ENCODE data around the gene RARA.

The RARA gene

GRCh38 chr17:40347319-40348135 is 38.5 kb downstream of the RARA start:
- no peak for DNase-seq

- no peak for DNase-seq
These were observed 39.1 kb downstream of the RARA start for GRCh38 chr17:40348136-40348504.

GRCh38 chr17:40348562-40349476 is 39.8 kb downstream of the RARA start:
- no peak for DNase-seq

GRCh38 chr17:40349477-40349894 is 40.5 kb downstream of the RARA start:
- no peak for DNase-seq

- no peak for DNase-seq
These were observed 41.1 kb downstream of the RARA start for GRCh38 chr17:40349895-40350688.

- no peak for DNase-seq
These were observed 41.8 kb downstream of the RARA start for GRCh38 chr17:40350689-40351358.

GRCh38 chr17:40351359-40352236 is 42.6 kb downstream of the RARA start:
- DNase-seq: no peak

GRCh38 chr17:40352237-40352778 is 43.3 kb downstream of the RARA start:
- DNase-seq: no peak

GRCh38 chr17:40352779-40353394 is 43.9 kb downstream of the RARA start:
- DNase-seq: no peak

GRCh38 chr17:40354221-40355122 is 45.5 kb downstream of the RARA start:
- DNase-seq: no peak

- DNase-seq: peak; percentile 96
These were observed 46.3 kb downstream of the RARA start for GRCh38 chr17:40355123-40355803.

- DNase-seq: no peak
These were observed 47.1 kb downstream of the RARA start for GRCh38 chr17:40355804-40356758.

- DNase-seq: no peak
These were observed 48.3 kb downstream of the RARA start for GRCh38 chr17:40356990-40357881.

GRCh38 chr17:40358323-40359038 is 49.5 kb downstream of the RARA start:
- DNase-seq: peak; percentile 97

GRCh38 chr17:40360091-40360490 is 51.1 kb downstream of the RARA start:
- DNase-seq: no peak

Measured in activated CD8-positive, alpha-beta memory T cell treated with anti-CD3 and anti-CD28 coated beads for 24 hours (primary cell).